Measurements from ENCODE around the gene DNAH10. TPM values are rescaled to one million over a fixed set of nuclear protein-coding genes. Genes with fewer than 3 reads are reported as not detected.

The DNAH10 gene
- total RNA-seq, 1 experiment from 2014 or later: 0.14 TPM

- CTCF ChIA-PET: no interaction called here
- intact Hi-C loops (cut with micrococcal nuclease; ENCODE audit: unreplicated experiment): no loop called here
- Mint-ChIP-seq H3K27me3 (ENCODE audit: unreplicated experiment) (no peaks in the 10 kb centered on the region), H3K27ac (ENCODE audit: unreplicated experiment) (no peak overlapping the region), H3K9me3 (ENCODE audit: low read depth, unreplicated experiment) (no peaks in the 10 kb centered on the region), H3K4me1 (ENCODE audit: low read depth, unreplicated experiment) (no peaks in the 10 kb centered on the region), H3K4me3 (ENCODE audit: low read depth, unreplicated experiment) (no peak overlapping the region), H3K36me3 (ENCODE audit: insufficient read depth, unreplicated experiment) (peaks cover 17% of the 10 kb centered on the region)
- TF ChIP-seq CTCF (IDR thresholded peaks at IDR 0.05; ENCODE audit: unreplicated experiment): no peak
- DNase-seq: no peak
- no TSS peak for BruUV-seq (replicated peaks)
These were observed 20.0 kb upstream of the DNAH10 start for GRCh38 chr12:123741937-123742572.

DNA sequence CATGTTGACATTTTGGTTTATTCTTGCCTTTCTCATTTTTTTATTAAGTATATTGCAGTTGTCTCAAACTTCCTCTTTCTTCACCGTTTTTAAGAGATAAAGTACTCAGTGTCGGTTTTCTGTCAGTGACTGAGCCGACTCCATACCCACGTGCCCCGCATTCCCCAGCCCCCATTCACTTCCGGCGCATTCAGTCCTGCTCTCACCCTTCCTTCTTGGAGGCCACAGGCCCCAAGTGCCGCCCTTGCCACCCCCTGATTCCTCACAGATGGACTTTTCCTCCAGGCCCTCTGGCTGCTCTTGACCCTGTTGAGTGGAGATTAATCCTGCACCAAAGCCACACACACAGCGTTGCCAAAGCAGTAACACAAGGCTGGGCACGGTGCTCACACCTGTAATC, 19.1 kb upstream of the DNAH10 start:
- peaks cover 23% of the 10 kb centered on the region for H3K36me3 Mint-ChIP-seq (ENCODE audit: insufficient read depth, unreplicated experiment)
- no peak overlapping the region for H3K27ac Mint-ChIP-seq (ENCODE audit: unreplicated experiment)
- no peak for TF ChIP-seq CTCF (IDR thresholded peaks at IDR 0.05; ENCODE audit: unreplicated experiment)
- H3K4me3 Mint-ChIP-seq (ENCODE audit: low read depth, unreplicated experiment): no peak overlapping the region
- DNase-seq: no peak
- intact Hi-C loops (cut with micrococcal nuclease; ENCODE audit: unreplicated experiment): no loop called here
- CTCF ChIA-PET: no interaction called here
- H3K4me1 Mint-ChIP-seq (ENCODE audit: low read depth, unreplicated experiment): no peaks in the 10 kb centered on the region
- no TSS peak for BruUV-seq (replicated peaks)
- H3K9me3 Mint-ChIP-seq (ENCODE audit: low read depth, unreplicated experiment): no peaks in the 10 kb centered on the region
- no peaks in the 10 kb centered on the region for H3K27me3 Mint-ChIP-seq (ENCODE audit: unreplicated experiment)

GRCh38 chr12:123744836-123745235, 17.3 kb upstream of the DNAH10 start:
- H3K27ac Mint-ChIP-seq (ENCODE audit: unreplicated experiment): no peak overlapping the region
- H3K36me3 Mint-ChIP-seq (ENCODE audit: insufficient read depth, unreplicated experiment): peaks cover 23% of the 10 kb centered on the region
- DNase-seq: no peak
- TF ChIP-seq CTCF (IDR thresholded peaks at IDR 0.05; ENCODE audit: unreplicated experiment): peak; percentile 14
- H3K9me3 Mint-ChIP-seq (ENCODE audit: low read depth, unreplicated experiment): no peaks in the 10 kb centered on the region
- no TSS peak for BruUV-seq (replicated peaks)
- H3K4me1 Mint-ChIP-seq (ENCODE audit: low read depth, unreplicated experiment): no peaks in the 10 kb centered on the region
- H3K27me3 Mint-ChIP-seq (ENCODE audit: unreplicated experiment): no peaks in the 10 kb centered on the region
- no peak overlapping the region for H3K4me3 Mint-ChIP-seq (ENCODE audit: low read depth, unreplicated experiment)
- CTCF ChIA-PET: interaction anchor here (0.7 kb wide), 1 partner anchor 379 kb away, joined by 4 read pairs; no protein-coding TSS in a partner anchor
- intact Hi-C loops (cut with micrococcal nuclease; ENCODE audit: unreplicated experiment): no loop called here

GRCh38 chr12:123747309-123747708, 14.8 kb upstream of the DNAH10 start:
- intact Hi-C loops (cut with micrococcal nuclease; ENCODE audit: unreplicated experiment): no loop called here
- Mint-ChIP-seq H3K9me3 (ENCODE audit: low read depth, unreplicated experiment) (no peaks in the 10 kb centered on the region), H3K27me3 (ENCODE audit: unreplicated experiment) (no peaks in the 10 kb centered on the region), H3K36me3 (ENCODE audit: insufficient read depth, unreplicated experiment) (peaks cover 12% of the 10 kb centered on the region), H3K4me3 (ENCODE audit: low read depth, unreplicated experiment) (no peak overlapping the region), H3K27ac (ENCODE audit: unreplicated experiment) (no peak overlapping the region), H3K4me1 (ENCODE audit: low read depth, unreplicated experiment) (no peaks in the 10 kb centered on the region)
- no peak for DNase-seq
- CTCF ChIA-PET: no interaction called here
- BruUV-seq (replicated peaks): no TSS peak
- no peak for TF ChIP-seq CTCF (IDR thresholded peaks at IDR 0.05; ENCODE audit: unreplicated experiment)

All from Calu3 (cell line).